DND-41 (cell line): ENCODE data around the gene ADH1C.
A peak's percentile ranks its signal among the peaks of the same experiment; 100 is the strongest.
"Not testable (repeated sequence)": the region's sequence is repeated elsewhere in the genome, so short reads cannot be mapped to it uniquely, and the experiment has no call there.

Experiments
- ATAC-seq: fragments of 200-7000 bp; cut with Tn5 transposase; 3 replicates; pipeline ENCODE4 v1.9.1; 2021; ENCODE audit warnings: low read depth; ENCODE audit not compliant: insufficient read depth
- DNase-seq: peaks from one replicate; pipeline ENCODE4 v3.0.0-alpha.2; 2020
- H2AFZ ChIP-seq: 2 replicates; pipeline ENCODE4 v1.6.0; 2012; ENCODE audit warnings: low read depth, low read length
- H3K27ac ChIP-seq: 2 replicates; pipeline ENCODE4 v1.5.1; 2012; ENCODE audit warnings: low read length, inconsistent platforms
- H3K27me3 ChIP-seq: fragments of 200-600 bp; sonication (generic); 2 replicates; pipeline ENCODE4 v1.6.0; 2012; ENCODE audit warnings: low read length, mild to moderate bottlenecking, inconsistent platforms; ENCODE audit not compliant: insufficient read depth, poor library complexity
- H3K36me3 ChIP-seq: 2 replicates; pipeline ENCODE4 v1.5.1; 2012; ENCODE audit warnings: low read length, inconsistent platforms; ENCODE audit not compliant: insufficient read depth
- H3K4me1 ChIP-seq: 2 replicates; pipeline ENCODE4 v1.5.1; 2012; ENCODE audit warnings: mild to moderate bottlenecking, low read length; ENCODE audit not compliant: insufficient read depth
- H3K4me2 ChIP-seq: 2 replicates; pipeline ENCODE4 v1.6.0; 2012; ENCODE audit warnings: mild to moderate bottlenecking, moderate library complexity, low read length, inconsistent platforms; ENCODE audit not compliant: insufficient read depth
- H3K4me3 ChIP-seq, 2 experiments: fragments of 200-600 bp in 1 of 2; shearing (Covaris generic) in 1 of 2; 2 replicates each; pipeline ENCODE4 v1.5.1; 2012 to 2016; ENCODE audit warnings: inconsistent platforms in 2 of 2, low read length in 2 of 2, mild to moderate bottlenecking in 2 of 2, low read depth in 1 of 2, moderate library complexity in 1 of 2
- H3K79me2 ChIP-seq: 2 replicates; pipeline ENCODE4 v1.6.0; 2012; ENCODE audit warnings: low read length, inconsistent platforms; ENCODE audit not compliant: insufficient read depth
- H3K9ac ChIP-seq: 2 replicates; pipeline ENCODE4 v1.6.0; 2012; ENCODE audit warnings: low read depth, mild to moderate bottlenecking, inconsistent platforms, low read length, moderate library complexity
- H3K9me3 ChIP-seq: 2 replicates; pipeline ENCODE4 v1.5.1; 2012; ENCODE audit warnings: low read length, moderate library complexity, mild to moderate bottlenecking, inconsistent platforms; ENCODE audit not compliant: insufficient read depth, severe bottlenecking
- H4K20me1 ChIP-seq: 2 replicates; pipeline ENCODE4 v1.6.0; 2012; ENCODE audit warnings: low read length; ENCODE audit not compliant: insufficient read depth
- CTCF ChIP-seq: IDR thresholded peaks from 2 replicates; pipeline ENCODE4 v1.5.1; 2012; ENCODE audit warnings: borderline replicate concordance, low read length, moderate library complexity, mild to moderate bottlenecking; ENCODE audit not compliant: poor library complexity, severe bottlenecking; ENCODE audit errors: extremely low read depth
- EZH2 ChIP-seq: IDR thresholded peaks from 3 replicates; pipeline ENCODE4 v1.6.1; 2012; ENCODE audit warnings: borderline replicate concordance, low read depth, mild to moderate bottlenecking, moderate library complexity, low read length, inconsistent platforms; ENCODE audit not compliant: severe bottlenecking

The ADH1C gene

DNA sequence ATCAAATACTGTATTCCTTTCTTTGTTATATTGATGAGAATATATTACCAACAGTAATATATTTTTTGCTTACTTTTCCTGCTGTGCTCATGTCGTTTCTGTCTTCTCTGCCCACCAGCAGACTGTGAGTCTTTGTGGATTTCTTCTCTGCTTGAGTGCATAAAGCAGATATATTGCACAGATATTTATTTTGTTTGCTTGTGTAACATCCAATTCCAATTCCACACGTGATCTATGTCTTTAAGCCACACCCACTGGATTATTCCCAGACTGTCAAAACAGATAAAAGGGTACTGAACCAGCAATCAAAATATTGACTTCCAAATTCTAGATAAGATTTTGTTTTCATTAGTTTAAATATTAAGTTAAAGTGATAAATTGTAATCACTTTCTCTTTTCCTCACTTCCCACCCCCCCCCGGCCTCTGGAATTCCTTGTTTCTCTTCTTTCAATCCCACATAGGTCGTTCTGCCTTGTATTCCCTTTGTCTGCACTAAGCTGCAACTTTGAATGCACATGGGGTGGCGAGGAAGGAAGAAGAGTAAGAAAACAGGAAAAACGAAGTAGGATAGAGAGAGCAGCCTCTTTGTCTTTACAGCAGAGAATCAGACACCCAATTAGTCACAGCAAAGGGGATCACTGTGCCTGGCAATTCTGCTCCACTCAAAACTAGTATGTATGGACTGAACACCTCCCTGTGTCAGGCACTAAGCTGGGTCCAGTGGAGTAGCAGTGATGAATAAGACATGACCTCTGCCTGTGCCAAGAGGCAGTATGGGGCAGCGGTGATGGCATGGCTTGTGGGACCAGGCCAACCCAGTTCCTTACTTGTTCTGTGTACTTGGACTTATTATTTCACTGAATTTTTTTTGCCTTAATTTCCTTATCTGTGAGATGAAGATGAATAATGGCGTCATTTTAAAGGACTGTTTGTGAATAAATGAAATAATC is 31.0 kb downstream of the ADH1C start, which contains the start of gene ADH1B:
Gene ADH1B, minus strand, starts transcription at position 161 of the 951 bp plus-strand sequence. Its CDS starts 70 bp downstream, at position 91.
- DNase-seq (no peak), ATAC-seq (no peak)
- Histone ChIP-seq H2AFZ (peak within 1 kb of the TSS; percentile 36; the same call in 1 of the 2 replicates), H3K4me1 (no peaks in the 10 kb centered on the region), H3K4me3 (no peak within 1 kb of the TSS), H4K20me1 (no peaks in the 10 kb centered on the region), H3K9ac (no peak within 1 kb of the TSS), H3K4me2 (no peak within 1 kb of the TSS), H3K9me3 (no peaks in the 10 kb centered on the region), H3K79me2 (no peaks in the 10 kb centered on the region), H3K27ac (no peak within 1 kb of the TSS), H3K27me3 (no peaks in the 10 kb centered on the region), H3K36me3 (no peaks in the 10 kb centered on the region)
- TF ChIP-seq EZH2 (no peak), CTCF (no peak)

GRCh38 chr4:99317811-99318210 is 34.7 kb downstream of the ADH1C start:
- H3K27me3 ChIP-seq, H2AFZ ChIP-seq, H4K20me1 ChIP-seq, H3K9me3 ChIP-seq, ATAC-seq, H3K36me3 ChIP-seq, H3K4me2 ChIP-seq, H3K4me1 ChIP-seq, H3K9ac ChIP-seq, DNase-seq, H3K79me2 ChIP-seq, H3K4me3 ChIP-seq, H3K27ac ChIP-seq: not testable (repeated sequence)

GRCh38 chr4:99317354-99317753 is 35.2 kb downstream of the ADH1C start:
- no peak overlapping the region for H3K4me2 ChIP-seq
- no peaks in the 10 kb centered on the region for H3K4me1 ChIP-seq
- H4K20me1 ChIP-seq, result no peaks in the 10 kb centered on the region
- TF ChIP-seq CTCF (no peak), EZH2 (no peak)
- no peaks in the 10 kb centered on the region for H3K27me3 ChIP-seq
- H3K9ac ChIP-seq, result no peak overlapping the region
- no peak overlapping the region for H2AFZ ChIP-seq
- H3K27ac ChIP-seq, result no peak overlapping the region
- no peak for ATAC-seq
- no peaks in the 10 kb centered on the region for H3K79me2 ChIP-seq
- no peak for DNase-seq
- no peaks in the 10 kb centered on the region for H3K36me3 ChIP-seq
- H3K9me3 ChIP-seq, result no peaks in the 10 kb centered on the region
- H3K4me3 ChIP-seq, result no peak overlapping the region

DNA sequence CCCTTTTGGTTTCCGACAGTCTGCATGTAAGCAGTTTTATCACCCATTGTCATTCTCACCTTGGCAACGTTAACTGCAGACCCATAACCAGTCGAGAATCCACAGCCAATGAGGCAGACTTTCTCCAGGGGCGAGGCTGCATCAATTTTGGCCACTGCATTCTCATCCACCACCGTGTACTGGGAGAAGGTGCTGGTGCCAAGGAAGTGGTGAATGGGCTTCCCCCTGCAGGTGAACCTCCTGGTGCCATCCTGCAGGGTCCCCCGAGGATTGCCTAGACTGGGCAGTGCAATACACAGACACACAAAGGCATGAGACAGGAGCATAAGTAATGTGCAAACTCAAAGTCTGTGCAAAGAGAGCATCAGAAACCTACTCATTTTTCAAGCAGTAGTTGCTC is 36.7 kb downstream of the ADH1C start:
- H3K27me3 ChIP-seq, result no peaks in the 10 kb centered on the region
- no peaks in the 10 kb centered on the region for H3K36me3 ChIP-seq
- no peaks in the 10 kb centered on the region for H4K20me1 ChIP-seq
- no peaks in the 10 kb centered on the region for H3K9me3 ChIP-seq
- no peak overlapping the region for H3K9ac ChIP-seq
- no peak overlapping the region for H3K4me2 ChIP-seq
- no peaks in the 10 kb centered on the region for H3K79me2 ChIP-seq
- DNase-seq (no peak), ATAC-seq (no peak)
- H3K27ac ChIP-seq, result no peak overlapping the region
- no peak overlapping the region for H2AFZ ChIP-seq
- TF ChIP-seq CTCF, result no peak
- TF ChIP-seq EZH2, result no peak
- H3K4me3 ChIP-seq, result no peak overlapping the region
- H3K4me1 ChIP-seq, result no peaks in the 10 kb centered on the region
